ENCODE results near the gene WRNIP1. TPM values are rescaled to one million over a fixed set of nuclear protein-coding genes. Genes with fewer than 3 reads are reported as not detected.

WRNIP1 gene
- total RNA-seq, 1 donor from 2014 or later: 25.3 TPM

DNA sequence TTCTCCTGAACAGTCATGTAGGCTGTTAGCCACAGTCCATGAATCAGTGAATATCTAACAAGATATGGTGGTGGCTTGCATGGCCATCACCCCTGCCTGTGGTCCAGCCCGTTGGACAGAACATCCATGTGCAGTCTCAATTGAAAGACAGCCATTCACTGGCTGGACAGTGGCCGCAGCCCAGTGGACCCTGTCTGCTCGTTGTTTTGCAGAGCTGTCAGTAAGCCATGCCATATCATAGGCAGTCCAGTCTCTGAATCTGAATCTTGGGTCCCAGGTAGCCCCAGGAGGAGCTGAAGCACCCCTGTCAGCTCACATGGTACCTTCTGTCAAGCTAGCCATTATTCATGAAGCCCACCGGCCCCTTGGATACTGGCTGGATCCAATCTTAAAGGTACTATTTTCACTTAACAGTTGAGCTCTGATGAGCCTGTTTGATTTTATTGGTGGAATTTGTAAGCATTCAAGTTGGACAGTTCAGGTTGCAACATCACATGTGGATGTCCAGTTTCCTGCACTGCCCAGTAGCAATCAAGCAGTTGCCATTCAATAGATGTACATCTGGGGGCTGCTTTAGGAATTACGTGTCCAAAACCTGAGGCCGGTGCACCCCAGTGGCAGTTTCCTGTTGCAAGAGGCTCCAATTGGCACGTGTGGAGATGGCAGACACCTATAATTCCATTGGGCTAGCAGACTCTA lies 38.7 kb downstream of the WRNIP1 start:
- H3F3A ChIP-seq (ENCODE audit: low read depth): no peaks in the 10 kb centered on the region
- no peak overlapping the region for H3K4me3 ChIP-seq
- H3K27me3 ChIP-seq: no peaks in the 10 kb centered on the region
- Mint-ChIP-seq H3K9me3 (no peaks in the 10 kb centered on the region), H3K27me3 (ENCODE audit: insufficient read depth, low read depth) (peaks cover 4% of the 10 kb centered on the region), H3K36me3 (no peaks in the 10 kb centered on the region), H3K27ac (no peak overlapping the region), H3K4me3 (no peak overlapping the region), H3K4me1 (peaks cover 14% of the 10 kb centered on the region)
- H3K36me3 ChIP-seq: no peaks in the 10 kb centered on the region
- no peak for DNase-seq (ENCODE audit: low spot score)
- peaks cover 4% of the 10 kb centered on the region for H3K4me1 ChIP-seq
- H2AFZ ChIP-seq (replicated peaks): no peak overlapping the region
- H3K9ac ChIP-seq: no peak overlapping the region
- H3K4me2 ChIP-seq: no peak overlapping the region
- no peaks in the 10 kb centered on the region for H3K9me3 ChIP-seq (ENCODE audit: low read depth)
- no peak for TF ChIP-seq CTCF (IDR thresholded peaks at IDR 0.05)
- no peak for TF ChIP-seq EZH2phosphoT487 (IDR thresholded peaks at IDR 0.05)
- no peak for TF ChIP-seq EZH2 (IDR thresholded peaks at IDR 0.05)
- H3K27ac ChIP-seq: no peak overlapping the region
- no peaks in the 10 kb centered on the region for H3K79me2 ChIP-seq (ENCODE audit: low read depth)
- H4K20me1 ChIP-seq (ENCODE audit: low read depth): no peaks in the 10 kb centered on the region

DNA sequence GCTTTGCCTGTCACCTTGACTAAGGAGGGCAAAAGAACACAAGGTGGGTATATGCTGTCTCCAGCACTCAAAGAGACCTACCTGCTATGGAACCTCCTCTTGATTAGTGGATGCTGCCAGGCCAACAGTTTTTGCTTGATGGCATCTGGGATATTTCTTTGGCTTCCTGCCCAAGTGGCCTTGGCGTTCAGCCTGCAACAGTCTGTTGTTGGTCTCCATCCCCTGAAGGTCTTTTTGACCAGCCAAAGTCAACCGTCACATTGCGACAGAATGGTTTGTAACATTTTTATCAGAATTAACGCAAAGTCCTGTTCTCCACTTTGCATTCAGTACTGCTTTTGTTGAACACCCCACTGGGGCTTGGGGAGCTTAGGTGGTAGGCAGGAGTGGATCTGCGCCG lies 39.3 kb downstream of the WRNIP1 start:
- Mint-ChIP-seq H3K36me3 (no peaks in the 10 kb centered on the region), H3K4me1 (peaks cover 10% of the 10 kb centered on the region)

DNA sequence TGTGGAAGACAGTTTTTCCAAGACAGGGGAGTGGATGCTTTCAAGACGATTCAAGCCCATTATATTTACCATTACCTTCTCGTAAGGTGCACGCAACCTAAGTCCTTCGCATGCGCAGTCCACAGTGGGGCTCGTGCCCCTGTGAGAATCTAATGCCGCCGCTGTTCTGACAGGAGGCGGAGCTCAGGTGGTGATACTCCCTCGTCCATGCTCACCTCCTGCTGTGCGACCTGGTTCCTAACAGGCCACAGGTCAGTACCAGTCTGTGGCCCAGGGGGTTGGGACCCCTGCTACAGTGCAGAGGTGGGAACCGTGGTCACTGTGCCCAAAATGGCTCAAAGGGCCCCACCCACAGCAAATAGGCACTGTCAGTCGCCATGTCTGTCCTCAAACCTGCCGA lies 39.8 kb downstream of the WRNIP1 start:
- no peaks in the 10 kb centered on the region for H3K9me3 ChIP-seq (ENCODE audit: low read depth)
- no peaks in the 10 kb centered on the region for H3F3A ChIP-seq (ENCODE audit: low read depth)
- peaks cover 4% of the 10 kb centered on the region for H3K27me3 Mint-ChIP-seq (ENCODE audit: insufficient read depth, low read depth)
- no peak overlapping the region for H3K27ac Mint-ChIP-seq
- no peak overlapping the region for H3K27ac ChIP-seq
- no peaks in the 10 kb centered on the region for H3K9me3 Mint-ChIP-seq
- peaks cover 5% of the 10 kb centered on the region for H3K4me1 Mint-ChIP-seq
- H3K4me3 Mint-ChIP-seq: no peak overlapping the region
- H3K4me3 ChIP-seq: no peak overlapping the region
- no peaks in the 10 kb centered on the region for H3K27me3 ChIP-seq
- H3K36me3 ChIP-seq: no peaks in the 10 kb centered on the region
- no peaks in the 10 kb centered on the region for H3K79me2 ChIP-seq (ENCODE audit: low read depth)
- H4K20me1 ChIP-seq (ENCODE audit: low read depth): no peaks in the 10 kb centered on the region
- peaks cover 4% of the 10 kb centered on the region for H3K4me1 ChIP-seq
- H3K36me3 Mint-ChIP-seq: no peaks in the 10 kb centered on the region
- DNase-seq (ENCODE audit: low spot score): no peak
- H3K9ac ChIP-seq: no peak overlapping the region
- H3K4me2 ChIP-seq: no peak overlapping the region
- H2AFZ ChIP-seq (replicated peaks): no peak overlapping the region
- TF ChIP-seq CTCF (IDR thresholded peaks at IDR 0.05): no peak

More for the DNA sequence above, 39.3 kb downstream of the WRNIP1 start:
- TF ChIP-seq EZH2phosphoT487 (IDR thresholded peaks at IDR 0.05): no peak
- no peak for TF ChIP-seq EZH2 (IDR thresholded peaks at IDR 0.05)
- no peak for TF ChIP-seq CTCF (IDR thresholded peaks at IDR 0.05)
- no peak overlapping the region for H3K27ac Mint-ChIP-seq
- DNase-seq (ENCODE audit: low spot score): no peak
- Histone ChIP-seq H3K4me1 (peaks cover 4% of the 10 kb centered on the region), H3K4me2 (no peak overlapping the region), H3K9ac (no peak overlapping the region), H2AFZ (replicated peaks) (no peak overlapping the region), H3K36me3 (no peaks in the 10 kb centered on the region), H3K9me3 (ENCODE audit: low read depth) (no peaks in the 10 kb centered on the region), H4K20me1 (ENCODE audit: low read depth) (no peaks in the 10 kb centered on the region), H3F3A (ENCODE audit: low read depth) (no peaks in the 10 kb centered on the region), H3K4me3 (no peak overlapping the region), H3K79me2 (ENCODE audit: low read depth) (no peaks in the 10 kb centered on the region), H3K27me3 (no peaks in the 10 kb centered on the region), H3K27ac (no peak overlapping the region)
- H3K4me3 Mint-ChIP-seq: no peak overlapping the region
- peaks cover 4% of the 10 kb centered on the region for H3K27me3 Mint-ChIP-seq (ENCODE audit: insufficient read depth, low read depth)
- H3K9me3 Mint-ChIP-seq: no peaks in the 10 kb centered on the region

All from neural progenitor cell (in vitro differentiated cells).